NCI-H82 treated with DMSO at 0.1 percent for 48 hours (cell line): ENCODE measurements around the gene CAMKK1.

Experiments
- DNase-seq: peaks from one replicate; lab custom pipeline; 2025; ENCODE audit not compliant: unreplicated experiment; lab: John Stamatoyannopoulos, UW

Gene CAMKK1

DNA sequence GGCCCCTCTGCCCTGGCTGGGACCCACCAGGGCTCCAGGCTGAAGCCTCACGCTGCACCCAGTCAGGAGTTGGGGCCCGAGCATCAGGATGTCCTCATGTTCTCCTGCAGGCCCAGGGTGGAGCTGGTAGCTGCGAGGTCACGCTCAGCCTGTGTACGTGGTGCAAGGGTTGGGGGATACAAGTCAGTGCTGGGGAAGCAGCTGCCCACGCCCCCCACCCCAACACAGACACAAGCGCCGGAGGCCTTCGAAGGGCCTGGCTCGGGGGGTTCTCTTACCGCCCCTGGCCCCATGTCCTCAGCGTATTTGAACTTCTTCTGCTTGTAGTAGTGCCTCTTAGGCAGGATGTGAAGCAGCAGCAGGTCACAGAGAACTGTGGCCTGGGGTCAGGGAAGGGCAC is 4.9 kb upstream of the CAMKK1 start:
- no peak for DNase-seq

DNA sequence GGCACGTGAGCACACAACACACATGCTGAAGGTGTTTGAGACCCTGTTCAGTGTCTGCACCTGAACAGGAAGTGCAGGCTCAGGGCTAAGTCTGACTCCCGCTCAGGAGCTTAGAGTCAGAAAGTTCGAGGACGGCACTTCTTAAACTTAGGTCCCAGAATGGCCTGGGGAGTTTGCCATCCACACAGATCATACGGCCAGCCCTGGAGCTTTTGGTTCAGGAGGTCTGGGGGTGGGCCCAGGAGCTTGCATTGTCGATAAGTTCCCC is 4.0 kb upstream of the CAMKK1 start:
- DNase-seq: no peak

DNA sequence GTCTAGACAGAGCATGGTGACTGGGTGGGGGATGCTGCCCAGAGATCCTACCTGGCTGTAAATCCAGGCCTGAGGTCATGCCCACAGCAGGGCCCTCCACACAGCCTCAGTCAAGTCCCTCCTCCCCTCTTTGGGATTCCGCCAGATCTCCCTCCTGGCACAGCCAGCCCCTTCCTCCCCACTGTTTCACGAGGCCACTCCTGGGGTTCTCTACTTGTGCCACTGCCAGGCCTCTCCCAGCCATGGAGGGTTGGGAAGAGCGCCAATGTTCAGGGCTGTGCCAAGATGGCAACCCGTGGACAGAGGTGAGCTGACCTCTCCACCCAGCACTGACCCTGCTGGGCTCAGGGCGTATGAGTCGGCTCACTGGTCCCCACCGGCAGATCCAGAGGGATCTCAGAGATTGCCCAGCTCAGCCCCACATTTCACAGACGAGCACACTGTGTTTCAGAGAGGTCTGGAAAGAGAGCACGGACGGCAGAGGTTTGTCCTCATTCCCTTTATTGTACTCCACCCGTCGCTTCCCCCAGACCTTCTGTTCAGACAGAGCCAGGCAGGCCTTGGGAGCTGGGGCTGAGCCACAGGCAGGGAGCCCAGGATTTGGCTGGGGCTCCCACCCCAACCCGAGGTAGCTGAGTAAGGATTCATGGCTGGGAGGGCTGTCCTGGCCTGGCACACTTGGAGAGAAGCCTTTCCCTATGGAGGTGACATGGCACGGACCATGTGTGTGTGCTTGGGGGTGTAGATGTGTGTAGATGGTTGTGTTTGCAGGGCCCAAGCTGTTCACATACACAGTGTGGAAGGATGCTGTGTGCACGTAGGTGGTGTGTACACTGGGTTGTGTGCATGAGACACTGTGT is 3.5 kb upstream of the CAMKK1 start:
- no peak for DNase-seq

DNA sequence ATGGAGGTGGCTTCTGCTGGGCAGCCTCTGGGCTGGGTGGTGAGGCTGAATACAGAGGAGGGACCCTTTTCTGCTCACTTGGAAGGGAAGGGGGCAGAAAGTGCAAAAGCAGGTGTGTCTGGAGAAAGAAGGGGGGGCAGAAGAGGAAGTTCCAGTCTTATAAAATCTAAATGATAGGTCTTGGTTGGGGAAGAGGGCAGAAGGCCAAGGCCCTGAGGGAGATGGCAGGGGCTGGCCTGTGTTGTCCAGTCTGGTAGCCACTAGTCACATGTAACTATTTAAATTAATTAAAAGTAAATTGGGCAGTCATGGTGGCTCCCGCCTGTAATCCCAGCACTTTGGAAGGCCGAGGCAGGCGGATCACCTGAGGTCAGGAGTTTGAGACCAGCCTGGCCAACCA is 2.5 kb upstream of the CAMKK1 start:
- DNase-seq: no peak

DNA sequence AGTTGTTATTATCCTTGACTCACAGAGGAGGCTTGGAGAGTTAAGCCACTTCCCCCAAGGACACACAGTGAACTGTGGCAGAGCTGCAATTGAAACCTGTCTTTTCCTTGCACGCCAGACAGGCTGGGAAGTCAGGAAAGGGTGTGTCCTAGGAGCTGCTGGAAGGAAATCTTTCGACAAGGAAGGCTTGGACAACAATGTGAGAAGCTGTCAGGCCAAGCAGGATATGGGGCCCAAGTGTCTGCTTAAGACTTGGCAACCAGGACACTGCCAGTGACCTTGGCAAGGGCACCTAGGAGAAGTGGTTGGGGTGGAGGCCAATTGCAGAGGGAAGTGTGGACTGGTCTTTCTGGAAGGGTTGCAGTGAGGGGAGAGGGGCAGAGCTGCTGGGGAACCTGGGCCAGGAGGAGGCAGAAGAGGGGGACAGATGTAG is 2.1 kb upstream of the CAMKK1 start:
- DNase-seq: no peak

DNA sequence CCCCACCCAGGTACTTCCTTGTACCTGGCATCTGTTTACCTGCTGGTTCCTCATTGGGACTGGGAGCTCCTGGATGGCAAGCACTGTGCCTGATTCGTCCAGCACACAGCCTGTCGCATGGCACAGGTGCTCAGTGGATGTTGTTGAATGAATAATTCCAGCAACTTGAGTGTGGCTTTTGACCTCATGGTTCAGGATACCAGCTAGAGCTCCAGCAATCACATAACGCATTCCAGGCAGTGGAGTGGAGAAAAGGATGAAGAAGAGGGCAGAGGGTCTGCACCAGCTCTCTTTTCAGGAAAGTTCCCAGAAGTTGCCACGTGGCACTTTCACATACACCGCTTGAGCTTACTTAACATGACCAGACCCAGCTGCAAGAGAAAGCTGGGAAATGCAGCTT is 1.3 kb upstream of the CAMKK1 start:
- no peak for DNase-seq

DNA sequence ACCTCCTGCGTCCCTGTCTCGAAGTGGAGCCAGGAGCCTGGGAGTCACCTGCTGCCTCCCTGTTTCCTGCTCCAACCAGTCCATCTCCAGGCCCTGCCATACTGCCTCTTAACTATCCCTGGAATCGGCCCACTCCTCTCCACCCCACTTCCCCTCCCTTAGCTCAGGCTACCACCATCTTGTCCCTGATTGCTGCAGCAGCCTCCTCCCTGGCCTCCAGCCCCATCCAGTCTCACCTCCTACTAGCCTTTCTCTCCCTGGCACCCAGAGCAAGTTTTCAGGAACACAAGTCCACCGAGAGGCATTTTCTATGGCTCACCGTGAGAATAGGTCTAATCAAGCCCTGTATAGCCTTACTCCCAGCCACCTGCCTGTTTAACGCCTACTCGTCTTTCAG is 865 bp upstream of the CAMKK1 start:
- DNase-seq: no peak

DNA sequence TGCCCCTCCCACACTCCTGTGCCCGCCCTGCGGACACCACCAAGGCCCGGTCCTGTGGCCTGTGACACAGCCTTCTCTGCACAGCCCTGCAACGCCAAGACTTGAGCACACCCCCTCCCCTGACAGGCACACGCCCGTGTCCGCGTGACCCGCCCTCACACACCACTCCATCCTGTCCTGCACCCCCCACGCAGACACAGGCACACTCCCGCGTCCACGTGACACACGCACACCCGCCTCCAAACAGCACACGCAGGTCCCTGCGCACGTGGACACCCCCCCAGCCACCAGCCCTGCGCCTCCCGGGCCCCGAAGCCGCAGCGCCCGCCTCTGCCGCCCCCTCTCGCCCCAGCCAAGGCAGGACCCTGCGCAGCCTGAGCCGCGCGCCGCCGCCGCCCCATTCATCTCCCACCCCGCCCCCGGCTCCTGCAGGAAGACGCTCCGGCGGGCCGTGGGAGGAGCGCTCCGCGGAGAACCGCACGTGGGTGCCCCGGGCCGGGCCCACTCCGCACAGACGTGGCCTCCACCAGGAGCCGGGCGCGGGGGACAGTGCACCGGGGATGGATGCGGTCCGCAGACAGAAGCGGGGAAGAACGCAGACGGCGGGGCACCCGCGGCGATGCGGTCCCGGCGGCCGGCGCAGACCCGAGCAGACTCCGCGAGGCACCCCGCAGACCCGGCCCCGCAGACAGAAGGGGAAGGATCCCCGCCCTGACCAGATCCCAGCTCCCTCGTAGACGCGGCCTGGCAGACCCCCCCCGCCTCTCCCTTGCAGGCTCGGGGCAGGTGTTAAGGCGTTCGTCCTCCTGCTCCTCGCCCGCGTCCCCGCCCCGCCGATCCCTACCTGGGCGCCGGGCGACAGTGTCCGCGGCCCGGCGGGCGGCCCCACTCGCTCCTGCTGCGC is 506 bp downstream of the CAMKK1 start:
- DNase-seq: no peak

DNA sequence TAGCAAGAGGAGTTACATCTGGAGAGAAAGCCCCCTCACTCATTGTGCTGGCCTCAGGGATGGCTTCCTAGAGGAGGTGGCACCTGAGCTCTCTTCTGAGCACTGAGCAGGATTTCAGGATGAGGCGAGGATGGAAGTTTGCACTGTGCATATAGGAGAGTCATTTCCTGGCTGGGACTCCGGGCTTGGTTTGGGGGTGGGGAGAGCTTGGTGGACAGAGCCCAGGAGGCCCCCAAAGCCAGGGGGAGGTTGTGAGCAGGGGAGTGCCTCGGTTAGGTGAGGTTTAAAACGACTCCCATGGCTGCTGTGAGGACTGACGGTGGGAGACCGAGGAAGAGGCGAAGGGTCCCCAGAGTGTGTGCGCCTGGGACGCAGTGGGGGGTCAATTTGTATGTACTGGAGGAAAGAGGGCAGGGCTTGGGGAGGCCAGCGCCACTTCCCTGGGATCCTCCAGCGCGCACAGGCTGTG is 1.2 kb downstream of the CAMKK1 start:
- DNase-seq: no peak

DNA sequence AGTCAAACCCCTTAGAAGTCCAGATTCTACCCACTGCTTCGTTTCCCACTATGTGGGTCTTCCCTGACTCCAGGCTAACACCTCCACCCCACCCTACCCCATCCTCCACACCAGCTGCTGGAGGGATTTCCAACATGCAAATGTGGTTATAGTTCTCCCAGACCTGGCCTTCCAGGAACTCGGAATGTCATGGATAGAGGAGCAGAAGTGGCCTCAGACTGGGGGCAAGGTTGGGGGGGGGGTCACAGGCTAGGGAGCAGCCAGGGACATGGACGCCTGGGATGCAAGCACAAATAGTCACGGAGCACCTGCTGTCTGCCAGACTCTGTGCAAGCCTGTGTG is 2.0 kb downstream of the CAMKK1 start:
- peak; percentile 67 for DNase-seq

DNA sequence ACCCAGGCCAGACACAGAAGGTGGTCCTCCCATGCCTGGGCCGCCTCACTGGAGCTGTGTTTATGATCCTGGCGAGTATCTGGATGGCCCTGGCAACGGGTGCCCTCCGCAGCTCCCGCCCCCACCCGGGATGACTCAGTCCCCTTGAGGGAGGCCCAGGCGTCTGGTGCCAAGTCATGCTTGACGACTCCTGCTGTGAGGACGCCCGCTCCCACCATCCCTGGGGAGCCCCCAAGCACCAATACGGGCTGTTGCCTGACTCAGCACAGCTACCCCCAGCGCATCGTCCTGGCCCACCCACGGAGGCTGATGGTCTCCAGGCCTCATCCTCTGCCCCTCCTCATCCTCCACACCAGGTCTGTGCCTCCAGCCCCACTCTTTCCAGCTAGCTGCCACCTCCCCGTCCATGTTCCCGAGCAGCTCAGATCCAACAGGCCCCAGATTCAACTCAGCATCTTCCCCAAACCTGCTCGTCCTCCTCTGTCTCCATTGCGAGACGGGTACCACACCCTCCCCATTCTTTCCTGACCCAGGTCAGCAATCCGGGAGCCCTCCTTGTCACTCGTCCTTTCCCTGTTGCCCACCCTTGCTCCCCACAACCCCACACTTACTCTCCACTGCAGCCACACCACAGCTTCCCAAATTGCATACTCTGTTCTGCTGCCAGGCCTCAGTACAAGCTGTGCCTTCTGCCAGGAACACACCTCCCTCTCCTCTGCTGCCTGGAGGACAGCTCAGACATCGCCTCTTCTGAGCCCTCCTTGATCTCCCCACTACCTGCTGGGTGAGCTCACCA is 2.6 kb downstream of the CAMKK1 start:
- peak; percentile 43 for DNase-seq

DNA sequence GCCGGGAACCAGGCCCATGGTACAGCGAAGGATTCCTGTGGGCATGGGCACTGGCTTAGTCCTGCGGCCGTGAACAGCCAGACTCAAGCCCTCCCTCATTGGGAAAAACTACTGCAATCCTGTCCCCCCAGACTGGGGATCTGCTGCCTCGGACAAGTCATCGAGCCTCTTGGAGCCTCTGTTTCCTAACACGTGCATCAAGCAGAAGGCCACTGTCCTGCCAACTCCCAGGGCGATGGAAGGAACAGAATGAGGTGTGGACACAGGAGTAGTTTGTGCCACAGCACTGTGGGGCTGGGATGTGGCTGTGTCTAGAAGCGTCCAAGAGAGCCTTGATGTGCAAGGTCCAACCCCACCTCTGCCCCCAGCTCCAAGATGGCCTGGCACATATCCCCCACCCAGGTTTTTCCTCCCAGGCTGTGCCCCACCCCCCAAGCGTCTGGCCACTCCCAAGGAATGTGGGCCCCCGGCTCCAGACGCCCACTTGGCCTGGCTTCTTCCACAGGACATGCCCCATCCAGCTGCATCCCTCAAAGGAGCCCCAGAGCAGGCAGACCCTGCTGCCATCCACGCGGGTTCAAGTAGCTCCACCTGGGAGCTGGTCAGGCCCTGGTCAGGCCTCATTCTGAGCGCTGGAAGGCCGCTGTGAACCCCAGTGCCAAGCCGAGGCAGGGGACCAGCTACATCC is 3.4 kb downstream of the CAMKK1 start:
- DNase-seq: no peak

DNA sequence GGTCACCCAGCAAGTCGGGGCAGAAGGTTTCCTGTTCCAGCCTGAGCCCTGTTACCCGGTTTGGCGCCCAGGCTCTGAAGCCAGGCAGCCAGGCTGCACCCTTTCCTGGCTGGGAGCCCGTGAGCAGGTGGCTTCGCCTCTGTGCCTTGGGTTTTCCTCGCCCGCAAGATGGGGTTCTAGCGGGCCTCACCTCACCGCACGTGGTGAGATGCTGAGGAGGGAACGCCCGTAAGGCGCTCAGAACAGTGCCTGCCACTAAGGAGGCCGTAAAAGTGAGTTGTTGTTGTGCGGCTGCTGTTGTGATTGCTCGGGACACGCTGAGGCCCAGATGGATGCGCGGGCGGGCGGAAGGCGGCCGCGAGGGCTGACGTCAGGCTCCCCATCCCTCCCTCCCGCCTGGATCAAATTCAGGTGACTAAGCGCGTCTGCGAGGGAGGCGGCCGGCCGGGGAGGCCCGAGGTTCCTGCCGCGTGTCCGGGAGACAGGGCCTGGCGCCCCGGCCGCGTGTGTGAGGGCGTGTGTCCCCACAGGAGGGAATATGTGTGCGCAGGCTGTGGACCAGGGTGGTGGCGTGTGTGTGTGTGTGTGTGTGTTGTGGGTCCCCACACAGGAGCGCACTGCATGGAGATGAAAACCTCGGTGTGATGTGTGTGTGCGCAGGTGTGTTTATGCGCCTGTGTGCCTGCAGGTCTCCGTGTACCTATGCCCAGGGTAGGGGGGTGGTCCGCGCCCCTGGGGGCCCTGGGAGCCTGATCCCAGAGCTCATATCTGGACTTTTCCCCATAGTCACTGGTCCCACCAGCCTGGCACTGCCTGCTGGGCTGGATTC is 4.3 kb downstream of the CAMKK1 start:
- peak; percentile 51 for DNase-seq

DNA sequence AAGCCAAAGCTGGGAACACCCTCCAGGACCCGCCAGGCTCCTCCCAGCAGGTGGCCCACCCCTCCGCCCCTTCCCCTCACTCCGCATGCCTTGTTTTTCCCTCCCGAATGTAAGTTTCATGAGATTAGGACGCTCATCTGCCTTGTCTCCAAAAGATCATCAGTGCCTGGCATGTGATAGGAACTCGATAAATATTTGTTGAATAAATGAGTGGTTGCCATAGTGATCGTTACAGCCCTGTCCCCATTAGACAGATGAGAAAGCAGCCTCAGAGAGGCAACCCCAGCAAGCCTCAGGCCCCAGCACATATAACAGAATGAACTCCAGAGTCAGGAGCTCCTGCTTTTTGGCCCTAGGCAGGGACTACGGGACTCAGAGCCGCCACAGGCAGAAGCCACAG is 5.0 kb downstream of the CAMKK1 start:
- no peak for DNase-seq

DNA sequence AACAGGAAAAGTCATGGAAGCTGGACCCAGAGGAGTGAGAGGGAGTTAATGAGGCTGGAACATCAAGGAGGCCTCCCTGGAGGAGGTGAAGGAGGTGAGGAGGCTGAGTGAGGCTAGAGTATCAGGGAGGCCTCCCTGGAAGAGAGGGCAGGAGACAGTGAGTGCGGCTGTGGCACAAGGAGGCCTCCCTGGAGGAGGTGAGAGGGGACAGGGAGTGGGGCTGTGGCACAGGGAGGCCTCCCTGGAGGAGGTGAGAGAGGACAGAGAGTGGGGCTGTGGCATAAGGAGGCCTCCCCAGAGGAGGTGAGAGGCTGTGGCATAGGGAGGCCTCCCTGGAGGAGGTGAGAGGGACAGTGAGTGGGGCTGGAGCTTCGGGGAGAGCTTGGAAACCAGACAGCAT is 5.5 kb downstream of the CAMKK1 start:
- DNase-seq: no peak

DNA sequence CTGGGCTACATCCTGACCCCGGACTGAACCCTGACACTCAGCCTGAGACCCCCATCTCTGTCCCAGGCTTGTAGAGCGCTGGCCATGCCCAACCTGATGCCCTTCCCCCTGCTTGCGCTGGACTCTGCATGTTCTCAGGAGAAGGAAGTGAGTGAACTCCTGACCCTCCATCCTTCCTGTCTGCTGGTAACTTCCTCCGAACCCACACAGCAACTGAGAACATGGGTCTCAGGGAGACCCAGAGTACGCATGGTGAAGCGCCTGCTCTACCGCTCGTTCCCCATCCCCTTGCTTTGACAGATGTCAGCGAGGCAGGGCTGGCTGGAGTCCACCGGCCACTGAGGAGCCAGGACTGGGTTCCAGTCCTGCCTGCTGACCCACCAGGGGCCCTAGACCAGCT is 6.1 kb downstream of the CAMKK1 start:
- no peak for DNase-seq

DNA sequence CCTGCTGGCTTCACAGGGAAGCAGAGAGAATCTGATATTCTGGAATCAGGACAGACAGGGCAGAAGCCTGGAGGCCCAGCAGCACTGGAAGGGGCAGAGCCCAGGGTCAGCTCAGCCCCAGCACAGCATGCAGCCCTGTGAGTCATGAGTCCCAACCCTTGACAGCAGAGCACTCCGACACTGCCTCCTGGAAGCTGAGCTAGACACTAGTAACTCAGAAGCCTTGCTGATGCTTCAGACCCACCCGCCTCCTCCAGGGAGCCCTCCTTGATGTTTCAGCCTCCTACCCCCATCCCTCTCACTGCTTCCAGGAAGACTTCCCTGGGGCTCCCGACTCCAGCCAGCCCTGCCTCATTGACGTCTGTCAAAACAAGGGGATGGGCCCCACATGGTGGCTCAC is 6.9 kb downstream of the CAMKK1 start:
- no peak for DNase-seq

DNA sequence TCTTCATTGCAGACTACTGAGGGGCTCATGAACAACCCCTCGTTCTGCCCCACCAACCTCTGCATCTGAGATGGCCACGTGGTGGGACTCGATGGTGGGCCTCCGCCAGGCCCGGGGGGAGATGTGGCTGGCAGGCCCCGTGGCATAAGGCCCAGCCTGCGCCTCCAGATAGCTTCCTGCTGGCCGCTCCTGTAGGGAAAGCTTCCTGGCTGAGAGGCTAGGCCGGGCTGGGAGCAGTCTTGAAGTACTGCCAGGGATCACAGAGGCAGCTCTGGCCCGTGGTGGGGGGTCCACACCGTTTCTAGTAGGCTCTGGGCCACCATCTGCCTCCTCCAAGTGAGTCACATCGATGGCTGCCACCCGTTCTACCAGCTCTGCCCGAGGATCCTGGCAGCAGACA is 7.6 kb downstream of the CAMKK1 start:
- DNase-seq: no peak

DNA sequence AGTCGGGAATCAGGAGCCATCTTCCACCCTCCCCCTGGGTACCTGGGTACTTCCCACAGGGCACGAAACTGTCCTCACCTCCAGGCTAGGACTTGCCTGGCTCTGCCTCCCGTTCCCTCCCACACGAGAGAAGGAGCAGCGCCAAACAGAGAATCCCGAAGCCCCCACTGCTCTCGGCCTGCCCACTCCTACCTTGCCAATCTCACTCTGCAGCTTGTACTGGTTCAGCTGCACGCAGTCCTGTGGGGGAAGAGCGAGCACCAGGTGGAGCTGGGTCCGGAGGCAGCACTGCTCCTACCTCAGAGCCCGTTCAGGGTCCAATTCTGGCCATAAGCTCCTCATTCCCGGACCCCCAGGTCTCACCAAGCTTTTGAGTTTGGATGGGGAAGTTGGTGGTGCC is 8.7 kb downstream of the CAMKK1 start:
- DNase-seq: no peak

DNA sequence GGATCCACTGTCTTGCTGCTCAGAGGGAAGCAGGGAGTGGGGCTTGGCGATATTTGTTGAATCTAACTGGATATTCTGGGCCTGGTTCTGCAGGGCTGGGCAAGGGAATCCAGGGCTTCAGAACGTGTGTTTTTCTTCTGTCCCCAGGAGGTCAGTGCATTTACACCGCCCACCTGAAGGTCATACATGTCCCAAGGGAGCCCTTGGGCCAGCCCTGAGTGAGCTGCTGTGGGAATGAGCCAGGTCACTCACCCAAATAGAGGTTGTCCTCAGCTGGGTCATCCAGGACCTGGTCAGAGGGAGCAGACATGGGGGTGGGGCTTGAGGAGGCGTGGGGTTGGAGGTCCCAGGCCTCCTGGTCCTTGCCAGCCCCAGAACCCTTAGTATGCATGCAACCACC is 10.6 kb downstream of the CAMKK1 start:
- no peak for DNase-seq
